ENCODE measurements around the gene DAB2.

GRCh38 chr5:39447059-39447458 lies 22.3 kb upstream of the DAB2 start:
- TF ChIP-seq CTCF (IDR thresholded peaks at IDR 0.05): no peak
- no peak for TF ChIP-seq POLR2AphosphoS5 (IDR thresholded peaks at IDR 0.05)
- no peak for TF ChIP-seq EP300 (IDR thresholded peaks at IDR 0.05)
- no peak for TF ChIP-seq POLR2A (IDR thresholded peaks at IDR 0.05)

Data from gastroesophageal sphincter (tissue), 3 donors.